Measurements from ENCODE around the gene PLSCR1.
"Not testable (repeated sequence)": the region's sequence is repeated elsewhere in the genome, so short reads cannot be mapped to it uniquely, and the experiment has no call there.

The PLSCR1 gene

DNA sequence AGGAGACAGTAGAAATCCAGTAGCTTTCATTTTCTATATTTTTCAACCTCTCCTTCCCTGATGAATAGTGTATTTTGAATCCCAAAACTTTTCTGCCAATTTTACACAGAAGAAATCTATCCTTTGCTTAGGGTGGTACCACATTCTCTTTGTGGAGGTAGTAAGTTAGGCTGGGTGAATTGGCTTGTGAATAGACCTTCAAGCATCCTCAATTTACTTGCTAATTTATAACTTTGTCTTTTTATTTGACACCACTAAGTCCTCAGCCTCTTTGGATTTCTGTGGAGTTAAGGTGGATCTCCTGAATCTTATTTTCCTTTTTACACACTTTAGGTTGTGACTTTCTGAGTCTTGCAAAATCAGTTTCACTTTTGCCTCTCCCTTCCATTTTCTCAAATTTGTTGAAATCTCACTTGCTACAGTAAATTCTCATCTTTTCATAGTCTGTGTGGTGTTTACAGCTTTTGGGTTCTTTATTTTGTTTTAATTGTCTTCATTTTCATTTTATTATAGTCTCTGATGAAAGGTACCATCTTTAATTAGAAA lies 5.7 kb upstream of the PLSCR1 start:
- DNase-seq (ENCODE audit: low read depth in 2 of 2, low spot score in 1 of 2) = no peak

GRCh38 chr3:146547235-146547835 lies 2.9 kb upstream of the PLSCR1 start:
- no peak for DNase-seq (ENCODE audit: low read depth in 2 of 2, low spot score in 1 of 2)

DNA sequence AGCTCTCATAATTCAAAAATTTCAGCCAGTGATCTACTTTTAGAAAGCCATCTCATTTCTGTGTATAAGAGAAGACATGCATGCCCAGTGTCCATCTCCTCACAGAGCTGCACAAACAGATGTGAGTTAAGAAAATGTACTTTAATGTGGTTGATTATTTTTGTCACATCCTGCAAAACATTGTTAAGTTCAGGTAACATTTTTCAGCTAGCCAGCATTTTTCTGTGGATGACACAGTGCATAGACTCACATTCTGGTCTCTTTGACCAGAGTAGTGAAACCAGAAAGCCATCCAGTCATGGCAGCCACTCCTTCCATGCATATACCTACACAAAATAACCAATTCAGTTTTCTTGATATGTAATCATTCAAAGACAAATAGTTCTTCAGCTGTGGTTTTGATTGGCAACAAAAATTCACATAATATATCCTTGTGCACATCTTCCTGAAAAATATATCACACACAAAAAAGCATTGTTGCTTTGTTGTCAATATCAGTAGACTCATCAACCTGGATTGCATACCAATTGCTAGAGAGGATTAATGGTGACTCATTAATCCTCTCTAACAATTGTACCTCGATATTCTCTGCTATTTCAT lies 2.1 kb upstream of the PLSCR1 start:
- DNase-seq (ENCODE audit: low read depth in 2 of 2, low spot score in 1 of 2) = no peak

GRCh38 chr3:146544929-146545528 lies 622 bp upstream of the PLSCR1 start:
- no peak for DNase-seq (ENCODE audit: low read depth in 2 of 2, low spot score in 1 of 2)

DNA sequence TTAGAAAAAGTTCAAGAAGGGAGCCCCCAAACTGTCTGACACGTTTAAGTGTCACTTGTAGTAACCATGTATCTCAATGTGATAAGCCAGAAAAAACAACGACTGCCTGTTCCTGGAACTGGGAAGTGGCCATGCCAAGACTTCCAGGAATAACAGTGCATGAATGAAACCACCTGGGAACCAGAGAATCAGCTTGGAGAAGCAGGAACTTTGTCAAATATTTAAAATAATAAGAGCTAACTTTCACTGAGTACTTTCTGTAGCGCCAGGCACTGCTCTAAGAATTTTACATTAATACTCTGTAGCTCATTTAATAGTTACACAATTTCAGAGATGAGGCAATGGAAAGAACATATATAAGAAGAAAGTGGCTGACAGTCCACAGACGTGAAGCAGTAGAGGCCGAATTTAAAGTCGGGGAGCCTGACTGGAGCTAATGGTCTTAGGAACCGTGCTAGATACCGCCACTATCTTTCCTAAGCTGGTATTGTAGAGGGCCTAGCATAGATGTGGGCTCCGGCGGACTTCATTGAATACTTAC lies 876 bp downstream of the PLSCR1 start:
- no peak for DNase-seq (ENCODE audit: low read depth in 2 of 2, low spot score in 1 of 2)

DNA sequence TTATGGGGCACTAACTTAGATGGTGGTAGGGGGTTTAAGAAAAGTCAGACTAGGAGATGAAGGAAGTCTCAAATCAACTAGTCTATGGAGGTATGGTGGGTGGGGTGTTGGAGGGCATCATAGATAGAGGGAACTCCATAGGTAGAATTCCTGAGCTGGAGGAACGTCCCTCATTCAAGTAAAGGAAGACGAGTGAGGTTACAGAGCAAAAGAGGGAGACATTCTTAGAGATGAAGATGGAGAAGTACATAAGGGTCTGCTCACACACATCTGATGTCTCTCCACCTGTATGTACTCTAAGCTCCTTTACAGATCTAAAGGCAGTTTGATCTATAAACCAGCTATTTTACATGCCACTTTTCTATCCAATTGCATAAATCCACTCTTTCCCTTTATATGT lies 1.4 kb downstream of the PLSCR1 start:
- DNase-seq (ENCODE audit: low read depth in 2 of 2, low spot score in 1 of 2) = no peak

- no peak for DNase-seq (ENCODE audit: low read depth in 2 of 2, low spot score in 1 of 2)
Measured at GRCh38 chr3:146542179-146542578, 2.2 kb downstream of the PLSCR1 start.

GRCh38 chr3:146540978-146541377 lies 3.4 kb downstream of the PLSCR1 start:
- DNase-seq (ENCODE audit: low read depth in 2 of 2, low spot score in 1 of 2) = no peak

- no peak for DNase-seq (ENCODE audit: low read depth in 2 of 2, low spot score in 1 of 2)
Measured at GRCh38 chr3:146540236-146540635, 4.2 kb downstream of the PLSCR1 start.

GRCh38 chr3:146539315-146539714 lies 5.1 kb downstream of the PLSCR1 start:
- DNase-seq (ENCODE audit: low read depth in 2 of 2, low spot score in 1 of 2) = no peak

DNA sequence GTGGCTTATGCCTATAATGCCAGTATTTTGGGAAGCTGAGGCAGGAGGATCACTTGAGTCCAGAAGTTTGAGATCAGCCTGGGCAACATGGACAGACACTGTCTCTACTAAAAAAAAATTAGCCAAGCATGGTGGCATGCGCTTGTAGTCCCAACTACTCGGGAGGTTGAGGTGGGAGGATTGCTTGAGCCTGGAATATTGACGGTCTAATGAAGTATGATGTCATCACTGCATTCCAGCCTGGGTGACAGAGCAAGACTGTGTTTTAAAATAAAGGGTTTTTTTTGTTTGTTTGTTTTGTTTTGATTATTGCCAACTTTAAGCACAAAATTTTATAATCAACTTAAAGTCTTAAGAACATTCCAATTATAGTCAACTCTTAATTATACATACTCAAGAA lies 6.8 kb downstream of the PLSCR1 start:
- DNase-seq (ENCODE audit: low read depth in 2 of 2, low spot score in 1 of 2) = no peak

- DNase-seq (ENCODE audit: low read depth in 2 of 2, low spot score in 1 of 2) = no peak
Measured at GRCh38 chr3:146536681-146537080, 7.7 kb downstream of the PLSCR1 start.

- DNase-seq (ENCODE audit: low read depth in 2 of 2, low spot score in 1 of 2) = no peak
Measured at GRCh38 chr3:146532406-146532805, 12.0 kb downstream of the PLSCR1 start.

- DNase-seq (ENCODE audit: low read depth in 2 of 2, low spot score in 1 of 2) = no peak
Measured at GRCh38 chr3:146530609-146531008, 13.8 kb downstream of the PLSCR1 start.

GRCh38 chr3:146529021-146529420 lies 15.4 kb downstream of the PLSCR1 start:
- no peak for DNase-seq (ENCODE audit: low read depth in 2 of 2, low spot score in 1 of 2)

- no peak for DNase-seq (ENCODE audit: low read depth in 2 of 2, low spot score in 1 of 2)
Measured at GRCh38 chr3:146524961-146525360, 19.4 kb downstream of the PLSCR1 start.

GRCh38 chr3:146523531-146523930 lies 20.9 kb downstream of the PLSCR1 start:
- DNase-seq (ENCODE audit: low read depth in 2 of 2, low spot score in 1 of 2) = no peak

DNA sequence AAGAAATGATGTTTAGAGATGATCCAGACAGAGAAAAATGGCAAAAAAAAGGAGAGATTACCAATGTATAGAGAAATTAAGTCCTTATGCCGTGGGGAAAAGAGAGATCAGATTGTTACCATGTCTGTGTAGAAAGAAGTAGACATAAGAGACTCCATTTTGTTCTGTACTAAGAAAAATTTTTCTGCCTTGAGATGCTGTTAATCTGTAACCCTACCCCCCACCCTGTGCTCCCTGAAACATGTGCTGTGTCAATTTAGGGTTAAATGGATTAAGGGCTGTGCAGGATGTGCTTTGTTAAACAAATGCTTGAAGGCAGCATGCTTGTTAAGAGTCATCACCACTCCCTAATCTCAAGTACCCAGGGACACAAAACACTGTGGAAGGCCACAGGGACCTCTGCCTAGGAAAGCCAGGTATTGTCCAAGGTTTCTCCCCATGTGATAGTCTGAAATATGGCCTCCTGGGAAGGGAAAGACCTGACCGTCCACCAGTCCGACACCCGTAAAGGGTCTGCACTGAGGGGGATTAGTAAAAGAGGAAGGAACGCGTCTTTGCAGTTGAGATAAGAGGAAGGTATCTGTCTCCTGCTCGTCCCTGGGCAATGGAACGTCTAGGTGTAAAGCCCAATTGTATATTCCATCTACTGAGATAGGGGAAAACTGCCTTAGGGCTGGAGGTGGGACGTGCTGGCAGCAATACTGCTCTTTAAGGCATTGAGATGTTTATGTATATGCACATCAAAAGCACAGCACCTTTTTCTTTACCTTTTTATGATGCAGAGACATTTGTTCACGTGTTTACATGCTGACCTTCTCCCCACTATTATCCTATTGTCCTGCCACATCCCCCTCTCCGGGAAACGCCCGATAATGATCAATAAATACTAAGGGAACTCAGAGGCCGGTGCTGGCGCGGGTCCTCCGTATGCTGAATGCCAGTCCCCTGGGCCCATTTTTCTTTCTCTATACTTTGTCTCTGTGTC lies 21.9 kb downstream of the PLSCR1 start:
- not testable (repeated sequence) for DNase-seq (ENCODE audit: low read depth in 2 of 2, low spot score in 1 of 2)

- DNase-seq (ENCODE audit: low read depth in 2 of 2, low spot score in 1 of 2) = no peak
Measured at GRCh38 chr3:146521394-146521793, 23.0 kb downstream of the PLSCR1 start.

DNA sequence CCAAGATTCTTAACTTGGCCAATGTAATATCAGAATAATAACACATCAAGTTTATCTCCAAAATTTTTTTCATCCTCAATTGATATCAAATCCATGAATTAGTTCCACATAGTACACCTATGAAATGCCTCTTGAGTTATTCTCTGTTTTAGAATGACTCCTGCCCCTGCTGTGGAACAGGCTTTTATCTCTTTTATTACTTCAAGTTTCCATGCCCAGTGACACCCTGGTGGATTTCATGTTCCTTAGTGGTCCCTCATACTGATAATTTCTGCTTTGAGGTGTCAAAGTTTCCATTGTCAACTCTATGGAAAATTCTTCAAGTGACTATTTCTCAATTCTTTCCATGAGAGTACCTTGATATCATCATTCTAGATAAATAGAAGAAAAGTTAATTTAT lies 24.6 kb downstream of the PLSCR1 start:
- no peak for DNase-seq (ENCODE audit: low read depth in 2 of 2, low spot score in 1 of 2)
